Activated CD4-positive, alpha-beta T cell treated with anti-CD3 and anti-CD28 coated beads, Interleukin-10, Interleukin-2, amounts not matched to agents 100 ng/mL and 50 ng/mL, durations not matched to agents 16 hours and 8 hours (primary cell): ENCODE results near the gene ADPRHL1.
A peak's percentile ranks its signal among the peaks of the same experiment; 100 is the strongest.
"Not testable (repeated sequence)": the region's sequence is repeated elsewhere in the genome, so short reads cannot be mapped to it uniquely, and the experiment has no call there.

Experiments used
- DNase-seq: peaks from one replicate; pipeline ENCODE4 v3.0.0-alpha.2; 2020

Gene ADPRHL1

DNA sequence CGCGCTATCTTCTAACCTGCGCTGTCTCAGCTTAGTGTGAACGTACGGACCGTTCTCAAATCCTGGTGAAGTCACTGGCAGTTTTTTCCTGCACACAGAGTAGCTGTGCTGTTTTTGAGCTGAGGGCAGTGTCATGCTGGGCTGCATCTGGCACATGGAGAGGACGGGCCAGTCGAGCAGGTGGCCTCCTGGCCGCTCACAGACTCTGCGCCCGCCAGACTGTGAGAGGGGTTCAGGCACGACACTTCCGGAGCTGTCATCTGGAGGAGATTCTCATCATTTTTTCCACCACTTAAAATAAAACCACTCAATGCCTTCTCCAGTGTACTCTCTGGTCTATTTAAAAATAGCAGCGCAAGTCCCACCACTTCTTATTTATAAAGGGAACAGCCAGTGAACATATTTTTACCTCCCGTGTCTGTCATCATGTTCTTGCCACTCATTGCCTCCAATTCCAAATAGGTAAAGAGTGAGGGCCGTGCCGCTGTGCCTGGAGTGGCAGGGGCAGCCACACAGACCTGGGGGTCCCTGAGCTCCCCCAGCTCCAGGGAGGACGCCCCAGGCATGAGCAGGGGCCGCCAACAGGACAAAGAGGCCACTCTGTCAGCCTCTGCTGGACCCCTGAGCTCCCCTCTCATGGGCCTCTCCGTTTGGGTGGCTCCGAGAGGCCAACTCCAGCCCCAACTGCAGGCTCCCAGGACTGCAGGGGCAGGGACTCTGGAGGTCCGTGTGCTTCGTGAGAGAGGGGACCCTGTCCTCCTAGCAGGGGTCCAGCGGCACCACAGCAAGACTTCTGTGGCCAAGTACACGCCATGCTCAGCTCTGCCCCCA is 52.5 kb downstream of the ADPRHL1 start:
- no peak for DNase-seq

DNA sequence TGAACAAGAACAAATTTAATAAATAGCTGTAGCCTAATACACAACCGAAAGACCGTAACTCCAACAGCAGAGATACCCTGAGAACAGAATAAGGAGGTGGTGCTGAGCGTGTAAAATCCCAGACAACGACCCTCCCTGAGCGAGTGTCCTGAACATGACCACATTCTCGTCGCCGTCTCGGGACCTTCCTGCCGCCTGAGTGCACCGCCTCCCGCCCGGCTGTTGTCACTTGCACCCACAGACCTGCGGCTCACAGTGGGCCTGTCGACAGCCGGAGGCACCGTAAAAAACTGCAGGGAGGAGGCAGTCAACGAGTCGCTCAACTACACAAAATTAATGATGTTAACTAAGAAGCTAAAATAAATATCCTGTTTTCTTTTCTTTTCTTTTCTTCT is 53.5 kb downstream of the ADPRHL1 start:
- DNase-seq, result no peak

DNA sequence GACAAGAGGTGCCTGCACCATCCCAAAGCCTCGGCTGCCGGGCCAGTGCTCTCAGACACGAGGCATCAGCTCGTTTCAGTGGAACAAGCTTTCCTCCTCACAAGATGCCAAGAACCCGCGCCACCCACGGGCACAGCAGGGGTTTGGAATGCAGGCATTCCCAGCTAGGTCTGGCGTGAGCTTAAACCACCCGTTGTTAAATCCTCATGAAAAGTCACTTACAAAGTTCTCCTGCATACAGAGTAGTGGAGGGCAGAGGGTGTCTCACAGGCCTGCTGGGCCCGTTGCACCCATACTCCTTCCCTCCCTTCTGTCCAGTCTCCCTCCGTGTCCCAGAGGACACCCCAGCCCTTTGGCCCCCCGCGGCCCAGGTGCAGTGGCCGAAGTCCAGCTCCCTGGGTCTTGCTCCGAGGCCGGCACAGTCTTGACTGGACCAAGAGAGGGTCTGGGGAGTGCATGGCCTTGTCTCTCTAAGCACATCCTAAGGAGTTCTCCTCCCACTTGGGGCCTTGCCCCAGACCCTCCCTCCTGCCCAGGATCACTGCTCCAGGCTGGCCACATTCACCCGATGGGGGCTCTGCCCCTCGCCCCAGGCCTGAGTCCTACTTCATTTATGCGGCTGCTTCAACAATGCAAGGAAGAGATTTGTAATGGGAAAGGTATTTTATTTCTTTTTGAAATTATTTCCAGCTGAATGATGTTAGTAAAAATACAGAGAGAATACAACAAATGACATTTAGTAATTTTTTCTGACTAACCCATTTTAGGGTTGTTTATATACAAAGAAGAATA is 54.1 kb downstream of the ADPRHL1 start:
- no peak for DNase-seq

DNA sequence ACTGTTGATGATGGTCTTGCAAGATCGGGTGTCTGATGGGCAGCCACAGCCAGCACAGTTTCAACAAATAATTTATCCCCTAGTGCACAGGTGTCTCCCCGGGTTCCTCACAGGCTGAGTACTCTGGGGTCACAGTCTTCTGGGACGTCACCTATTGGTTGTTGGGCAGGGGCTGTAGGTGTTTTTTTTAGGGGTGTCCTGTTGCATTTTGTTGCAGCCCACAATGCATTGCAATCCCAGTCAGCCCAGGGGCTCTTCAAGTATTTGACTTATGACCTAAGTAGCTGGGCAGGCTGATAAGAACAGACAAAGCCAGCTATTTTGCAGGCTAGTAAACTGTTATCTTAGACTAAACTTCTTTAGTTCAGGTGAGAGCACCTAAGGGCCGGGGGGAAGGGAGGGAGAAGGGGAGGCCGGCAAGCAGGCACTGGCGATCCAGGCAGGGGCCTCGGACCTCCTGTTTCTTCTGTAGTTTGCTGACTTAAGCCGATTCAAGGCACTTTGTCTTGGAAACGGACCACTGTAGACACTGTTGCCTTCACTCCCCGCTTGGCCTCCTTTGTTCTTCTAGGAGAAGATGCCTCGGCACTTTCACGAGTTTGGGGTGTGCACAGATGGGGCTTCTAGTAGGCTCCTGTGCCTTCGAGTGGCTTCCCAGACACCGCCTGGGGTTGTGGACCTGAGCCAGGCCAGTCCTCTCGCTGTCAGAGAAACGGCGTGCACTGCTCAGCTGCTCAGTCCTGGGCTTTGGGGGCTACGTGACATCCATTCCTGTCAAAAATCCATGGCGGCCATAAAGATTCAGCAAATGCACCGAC is 55.5 kb downstream of the ADPRHL1 start:
- no peak for DNase-seq

DNA sequence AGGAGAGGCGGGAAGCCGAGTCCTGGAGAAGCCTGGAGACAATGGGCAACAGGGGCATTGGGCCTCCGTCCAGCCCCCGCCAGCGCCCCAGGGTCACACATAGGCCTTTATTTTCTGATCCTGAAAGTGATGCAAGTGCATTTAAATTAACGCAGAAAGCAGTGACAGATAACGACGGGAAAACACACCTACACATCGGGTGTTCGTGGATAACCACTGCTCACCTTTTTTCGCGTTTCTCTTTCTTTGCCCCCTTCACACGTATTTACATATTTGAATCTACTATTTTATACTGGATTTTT is 59.0 kb downstream of the ADPRHL1 start:
- DNase-seq, result no peak

DNA sequence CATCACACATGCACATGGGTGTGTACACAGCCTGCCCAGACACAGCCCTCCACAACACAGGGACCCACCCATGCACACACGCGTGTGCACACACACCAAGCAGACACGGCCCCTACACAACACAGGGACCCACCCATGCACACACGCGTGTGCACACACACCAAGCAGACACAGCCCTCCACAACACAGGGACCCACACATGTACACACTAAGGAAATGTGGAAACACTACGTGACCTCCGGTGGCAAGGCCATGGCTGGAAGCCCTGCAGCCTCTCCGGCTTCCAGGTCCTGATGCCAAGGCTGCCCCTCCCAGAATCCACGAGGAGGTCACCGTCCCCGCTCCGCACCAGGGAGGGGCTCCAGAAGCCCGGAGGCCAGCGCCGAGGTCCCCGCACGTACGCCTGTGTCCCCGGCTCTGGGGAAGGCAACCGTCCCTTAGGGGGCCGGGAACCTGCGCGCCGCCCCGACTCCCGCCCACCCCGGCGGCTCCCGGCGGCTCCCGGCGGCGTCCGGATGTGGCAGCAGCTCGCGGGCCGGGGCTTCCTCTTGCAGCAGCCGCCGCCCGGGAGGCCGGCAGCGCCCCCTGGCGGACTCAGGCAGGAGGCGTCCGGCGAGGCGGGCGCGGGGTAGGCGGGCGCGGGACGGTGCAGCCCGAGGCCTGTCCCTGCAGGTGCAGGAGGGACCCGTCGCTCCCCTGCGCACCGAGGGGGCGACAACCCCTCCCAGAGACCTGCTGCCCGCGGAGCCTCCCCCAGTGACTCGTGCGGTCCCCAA is 59.5 kb downstream of the ADPRHL1 start:
- DNase-seq, result peak; percentile 87

DNA sequence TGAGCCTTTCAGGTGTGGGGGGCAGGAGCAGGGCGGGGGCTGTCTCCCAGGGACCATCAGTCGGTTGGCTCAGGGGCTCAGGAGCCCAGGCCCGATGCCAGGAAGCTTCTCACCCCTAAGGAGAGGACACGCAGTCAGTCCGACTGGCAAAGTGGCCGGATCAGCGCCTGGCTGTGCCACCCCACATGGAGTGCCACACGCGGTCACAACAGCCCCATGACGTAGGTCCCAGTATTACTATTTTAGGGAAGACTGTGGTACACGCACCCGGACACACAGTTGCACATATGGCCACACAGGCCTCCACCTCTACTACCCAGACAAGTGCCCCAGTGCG is 60.1 kb downstream of the ADPRHL1 start:
- DNase-seq, result no peak

DNA sequence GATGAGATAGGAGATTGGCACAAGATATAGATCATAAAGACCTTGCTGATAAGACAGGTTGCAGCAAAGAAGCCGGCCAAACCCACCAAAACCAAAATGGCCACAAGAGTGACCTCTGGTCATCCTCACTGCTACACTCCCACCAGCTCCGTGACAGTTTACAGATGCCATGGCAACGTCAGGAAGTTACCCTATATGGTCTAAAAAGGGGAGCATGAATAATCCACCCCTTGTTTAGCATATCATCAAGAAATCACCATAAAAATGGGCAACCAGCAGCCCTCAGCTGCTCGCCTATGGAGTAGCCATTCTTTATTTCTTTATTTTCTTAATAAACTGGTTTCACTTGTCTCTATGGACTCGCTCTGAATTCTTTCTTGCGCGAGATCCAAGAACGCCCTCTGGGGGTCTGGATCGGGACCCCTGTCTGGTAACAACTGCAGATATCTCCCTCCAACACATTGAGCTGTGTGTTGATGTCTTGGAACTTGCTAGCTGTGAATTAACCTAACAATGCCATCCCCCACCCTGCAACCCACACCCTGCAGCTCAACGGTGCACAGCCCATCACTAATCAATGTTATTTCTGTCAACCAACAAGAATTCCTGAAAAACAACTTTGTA is 62.3 kb downstream of the ADPRHL1 start:
- DNase-seq, result no peak

DNA sequence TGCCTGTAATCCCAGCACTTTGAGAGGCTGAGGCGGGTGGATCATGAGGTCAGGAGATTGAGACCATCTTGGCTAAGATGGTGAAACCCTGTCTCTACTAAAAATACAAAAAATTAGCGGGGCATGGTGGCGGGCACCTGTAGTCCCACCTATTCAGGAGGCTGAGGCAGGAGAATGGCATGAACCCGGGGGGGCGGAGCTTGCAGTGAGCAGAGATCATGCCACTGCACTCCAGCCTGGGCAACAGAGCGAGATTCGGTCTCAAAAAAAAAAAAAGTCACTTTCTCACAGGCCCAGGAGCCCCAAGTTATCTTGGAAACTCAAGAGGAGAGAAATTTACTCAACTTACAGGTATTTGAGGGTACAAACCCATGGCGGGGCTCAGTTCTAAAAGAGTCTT is 63.7 kb downstream of the ADPRHL1 start:
- DNase-seq, result not testable (repeated sequence)

DNA sequence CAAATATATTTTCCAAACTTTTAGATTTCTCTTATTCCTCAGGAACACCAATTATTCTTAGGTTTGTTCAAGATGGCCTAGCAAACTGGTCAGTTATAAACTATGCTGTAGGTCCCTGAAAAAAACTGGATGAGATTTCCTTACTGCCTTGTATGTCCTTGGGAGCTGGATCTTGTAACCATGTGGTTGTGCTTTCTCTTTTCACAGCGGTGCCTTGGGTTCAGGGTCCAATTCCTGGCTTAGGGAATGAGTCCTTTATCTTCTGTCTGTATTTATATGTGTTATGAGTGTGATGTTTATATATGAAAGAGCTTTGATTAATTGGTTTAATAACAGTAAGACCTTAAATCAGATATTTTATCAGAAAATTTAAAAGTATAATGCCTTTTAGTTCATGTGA is 65.9 kb downstream of the ADPRHL1 start:
- DNase-seq, result no peak

DNA sequence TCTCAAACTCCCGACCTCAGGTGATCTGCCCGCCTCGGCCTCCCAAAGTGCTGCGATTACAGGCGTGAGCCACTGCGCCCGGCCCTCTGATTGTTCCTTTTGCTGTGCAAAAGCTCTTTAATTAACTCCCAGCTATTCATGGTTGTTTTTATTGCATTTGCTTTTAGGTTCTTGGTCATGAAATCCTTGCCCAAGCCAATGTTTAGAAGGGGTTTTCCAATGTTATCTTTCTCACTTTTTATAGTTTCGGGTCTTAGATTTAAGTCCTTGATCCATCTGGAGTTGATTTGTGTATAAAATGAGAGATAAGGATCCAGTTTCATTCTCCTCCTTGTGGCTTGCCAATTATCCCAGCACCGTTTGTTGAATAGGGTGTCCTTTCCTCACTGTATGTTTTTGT is 70.2 kb downstream of the ADPRHL1 start:
- DNase-seq, result no peak

DNA sequence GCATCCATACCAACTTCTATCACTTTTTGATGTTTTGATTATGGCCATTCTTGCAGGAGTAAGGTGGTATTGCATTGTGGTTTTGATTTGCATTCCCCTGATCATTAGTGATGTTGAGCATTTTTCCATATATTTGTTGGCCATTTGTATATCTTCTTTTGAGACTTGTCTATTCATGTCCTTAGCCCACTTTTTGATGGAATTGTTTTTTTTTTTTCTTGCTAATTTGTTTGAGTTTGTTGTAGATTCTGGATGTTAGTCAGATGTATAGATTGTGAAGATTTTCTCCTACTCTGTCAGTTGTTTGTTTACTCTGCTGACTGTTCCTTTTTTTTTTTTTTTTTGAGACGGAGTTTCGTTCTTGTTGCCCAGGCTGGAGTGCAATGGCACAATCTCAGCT is 70.7 kb downstream of the ADPRHL1 start:
- DNase-seq, result not testable (repeated sequence)

DNA sequence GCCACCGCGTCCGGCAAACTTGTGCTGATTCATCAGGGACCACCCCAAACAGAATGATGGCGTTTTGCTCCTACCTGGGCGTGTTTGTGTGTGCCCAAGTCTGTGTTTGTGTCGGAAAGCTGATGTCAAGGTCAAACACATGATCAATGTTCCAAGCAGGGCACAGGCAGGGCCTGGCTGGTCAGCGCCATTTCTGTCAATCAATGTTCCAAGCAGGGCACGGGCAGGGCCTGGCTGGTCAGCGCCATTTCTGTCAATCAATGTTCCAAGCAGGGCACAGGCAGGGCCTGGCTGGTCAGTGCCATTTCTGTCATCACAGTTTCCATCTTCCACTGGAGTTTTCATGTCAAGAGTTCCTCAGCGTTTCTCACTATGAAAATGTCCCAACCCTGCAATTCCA is 74.5 kb downstream of the ADPRHL1 start:
- DNase-seq, result no peak

DNA sequence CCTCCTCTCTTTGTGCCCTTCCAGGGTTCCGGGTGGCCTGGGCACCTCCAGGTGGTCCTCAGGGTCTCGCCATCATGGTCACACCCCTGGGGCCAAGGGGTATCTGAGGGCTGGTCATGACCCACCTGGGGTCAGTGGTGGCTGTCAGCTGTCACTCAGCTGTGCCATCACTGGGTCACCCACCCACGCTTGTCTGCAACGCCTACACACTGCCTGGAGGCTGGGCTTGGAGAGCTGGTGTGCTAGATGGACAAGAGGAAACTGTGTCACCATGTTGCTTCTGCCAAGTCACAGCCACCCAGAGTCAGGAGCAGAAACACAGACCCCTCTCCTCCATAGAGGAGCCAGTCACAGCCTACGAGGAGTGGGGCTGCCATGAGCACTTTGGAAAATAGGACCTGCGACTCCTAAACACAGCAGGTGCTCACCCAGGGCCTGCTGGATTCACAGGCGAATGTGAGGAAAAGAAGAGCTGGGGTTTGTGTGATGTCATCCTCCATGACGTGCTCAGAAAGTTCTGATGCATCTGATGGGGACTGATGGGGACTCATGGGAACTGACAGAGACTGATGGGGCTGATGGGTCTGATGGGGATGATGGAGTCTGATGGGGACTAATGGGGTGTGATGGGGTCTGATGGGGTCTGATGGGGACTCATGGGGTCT is 78.6 kb downstream of the ADPRHL1 start:
- no peak for DNase-seq

DNA sequence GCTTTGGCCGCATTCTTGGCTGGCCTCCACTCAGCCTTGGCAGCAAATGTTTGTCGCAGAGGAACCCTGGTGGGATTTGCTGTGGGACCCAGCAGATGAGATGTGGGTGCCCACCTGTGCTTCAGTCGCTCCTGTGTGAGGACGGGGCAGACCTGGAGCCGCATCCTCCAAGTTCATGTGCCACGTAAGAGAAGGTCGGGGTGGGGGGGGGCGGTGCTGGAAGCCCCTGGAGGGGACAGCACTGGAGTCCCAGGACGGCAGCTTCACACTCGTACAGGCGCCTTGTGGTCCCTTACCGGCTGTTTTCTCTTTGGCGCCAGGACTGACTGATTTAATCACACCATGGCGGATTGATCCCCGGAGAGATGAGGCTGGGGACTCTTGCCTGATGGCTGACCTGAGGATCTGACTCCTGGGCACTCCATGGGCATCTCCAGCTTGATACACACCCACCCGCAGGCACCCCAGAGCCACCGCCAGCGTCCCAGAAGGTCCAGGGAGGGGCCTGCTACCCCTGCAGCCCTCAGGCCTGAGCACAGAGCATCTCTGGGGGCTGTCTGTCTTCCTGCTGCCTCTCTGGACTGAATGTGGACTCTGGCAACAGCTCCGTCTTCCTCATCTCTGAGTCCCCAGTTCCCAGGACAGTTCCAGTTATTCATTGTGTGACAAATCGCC is 79.3 kb downstream of the ADPRHL1 start:
- no peak for DNase-seq

DNA sequence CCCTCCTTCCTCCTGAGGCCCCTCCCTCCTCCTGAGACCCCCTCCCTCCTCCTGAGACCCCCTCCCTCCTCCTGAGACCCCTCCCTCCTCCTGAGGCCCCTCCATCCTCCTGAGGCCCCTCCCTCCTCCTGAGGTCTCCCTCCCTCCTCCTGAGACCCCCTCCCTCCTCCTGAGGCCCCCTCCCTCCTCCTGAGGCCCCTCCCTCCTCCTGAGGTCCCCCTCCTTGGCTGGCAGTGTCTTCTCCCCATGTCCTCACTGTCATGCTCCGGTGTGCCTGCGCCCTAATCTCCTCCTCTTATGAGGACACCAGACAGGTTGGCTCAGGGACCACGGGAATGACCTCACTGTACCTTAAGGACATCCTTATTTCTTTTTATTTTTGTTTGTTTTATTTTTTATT is 81.6 kb downstream of the ADPRHL1 start:
- not testable (repeated sequence) for DNase-seq

DNA sequence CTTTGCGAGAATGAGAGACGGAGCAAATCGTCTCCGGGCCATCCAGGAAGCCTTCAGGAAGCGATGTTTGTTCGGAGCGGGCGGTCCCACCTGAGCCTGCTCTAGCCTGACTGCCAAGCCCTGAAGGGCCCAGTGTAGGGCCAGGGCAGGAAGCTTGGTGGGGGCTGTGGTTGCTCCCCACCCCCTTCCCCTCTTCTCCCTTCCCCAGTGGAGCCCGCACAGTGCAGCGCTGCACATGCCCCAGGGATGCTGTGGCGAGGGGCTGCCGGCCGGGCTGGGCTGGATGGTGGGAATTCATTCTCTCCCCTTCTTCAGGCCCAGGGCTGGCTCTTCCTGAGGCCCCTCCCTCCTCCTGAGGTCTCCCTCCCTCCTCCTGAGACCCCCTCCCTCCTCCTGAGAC is 82.2 kb downstream of the ADPRHL1 start:
- no peak for DNase-seq

DNA sequence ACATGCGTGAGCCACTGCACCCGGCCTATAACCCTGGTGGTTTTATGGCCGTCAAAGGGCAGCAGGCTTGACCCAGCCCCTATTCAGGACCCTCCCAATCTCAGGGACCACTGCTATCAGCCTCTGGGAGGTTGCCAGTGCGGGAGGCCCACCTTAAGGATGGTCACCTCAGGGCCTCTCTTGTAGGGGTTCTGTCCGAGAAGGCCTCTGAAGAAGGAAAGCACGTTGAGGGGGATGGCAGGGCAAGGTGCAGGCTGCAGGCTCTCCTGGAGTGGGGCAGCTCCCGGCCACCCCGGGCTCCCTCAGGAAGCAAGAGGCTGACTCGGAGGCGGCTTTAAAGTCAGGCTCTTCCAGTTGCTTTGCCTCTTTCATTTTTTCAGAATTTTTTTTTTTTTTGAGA is 83.4 kb downstream of the ADPRHL1 start:
- no peak for DNase-seq

DNA sequence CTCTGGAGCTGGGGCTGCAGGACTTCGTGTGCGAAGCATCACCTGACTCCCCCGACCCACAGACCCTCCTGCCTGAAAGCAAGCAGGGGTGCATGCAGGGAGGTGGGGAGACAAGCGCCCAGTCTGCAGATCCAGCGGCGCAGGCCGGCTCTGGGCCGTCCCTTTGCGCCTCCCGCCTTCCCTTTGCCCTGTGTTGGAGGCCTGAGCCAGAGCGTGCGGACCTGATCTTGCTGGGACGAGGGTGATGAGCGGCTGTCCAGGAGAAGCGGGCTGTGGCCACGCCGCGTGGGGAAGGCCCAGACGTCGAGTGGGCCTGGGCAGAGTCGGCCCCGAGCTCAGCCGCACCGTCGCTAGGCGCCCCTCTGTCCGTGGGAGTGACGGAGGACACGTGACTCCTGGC is 84.1 kb downstream of the ADPRHL1 start:
- no peak for DNase-seq

DNA sequence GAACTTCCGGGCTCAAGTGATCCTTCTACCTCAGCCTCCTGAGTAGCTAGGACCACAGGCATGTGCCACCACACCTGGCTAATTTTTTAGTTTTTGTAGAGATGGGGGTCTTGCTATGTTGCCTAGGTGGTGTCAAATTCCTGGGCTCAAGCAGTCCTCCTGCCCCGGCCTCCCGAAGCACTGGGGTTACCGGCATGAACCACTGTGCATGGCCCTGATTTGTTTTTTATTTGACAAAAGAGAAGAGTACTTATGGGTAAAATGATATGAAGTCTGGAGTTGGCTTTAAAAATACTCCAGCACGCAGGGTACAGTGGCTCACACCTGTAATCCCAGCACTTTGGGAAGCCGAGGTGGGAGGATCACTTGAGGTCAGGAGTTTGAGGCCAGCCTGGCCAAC is 84.9 kb downstream of the ADPRHL1 start:
- not testable (repeated sequence) for DNase-seq

DNA sequence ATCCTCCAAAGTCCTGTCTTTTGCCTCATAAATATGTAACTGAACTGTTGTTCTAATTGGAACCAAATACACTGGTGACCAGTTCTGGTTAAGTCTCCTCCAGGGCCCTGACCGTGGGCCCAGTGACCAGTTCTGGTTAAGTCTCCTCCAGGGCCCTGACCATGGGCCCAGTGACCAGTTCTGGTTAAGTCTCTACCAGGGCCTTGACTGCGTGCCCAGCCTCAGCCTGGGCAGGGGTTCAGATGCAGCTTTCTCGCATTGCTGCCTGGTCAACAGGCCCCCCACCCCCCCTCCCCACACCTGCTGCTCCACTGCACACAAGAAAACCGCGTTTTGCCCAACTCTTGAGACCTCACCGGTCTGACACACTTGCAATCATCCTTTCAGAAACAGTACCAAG is 85.5 kb downstream of the ADPRHL1 start:
- DNase-seq, result no peak
